ENCODE data around the gene KLHL26.
A peak's percentile ranks its signal among the peaks of the same experiment; 100 is the strongest.

KLHL26 gene

DNA sequence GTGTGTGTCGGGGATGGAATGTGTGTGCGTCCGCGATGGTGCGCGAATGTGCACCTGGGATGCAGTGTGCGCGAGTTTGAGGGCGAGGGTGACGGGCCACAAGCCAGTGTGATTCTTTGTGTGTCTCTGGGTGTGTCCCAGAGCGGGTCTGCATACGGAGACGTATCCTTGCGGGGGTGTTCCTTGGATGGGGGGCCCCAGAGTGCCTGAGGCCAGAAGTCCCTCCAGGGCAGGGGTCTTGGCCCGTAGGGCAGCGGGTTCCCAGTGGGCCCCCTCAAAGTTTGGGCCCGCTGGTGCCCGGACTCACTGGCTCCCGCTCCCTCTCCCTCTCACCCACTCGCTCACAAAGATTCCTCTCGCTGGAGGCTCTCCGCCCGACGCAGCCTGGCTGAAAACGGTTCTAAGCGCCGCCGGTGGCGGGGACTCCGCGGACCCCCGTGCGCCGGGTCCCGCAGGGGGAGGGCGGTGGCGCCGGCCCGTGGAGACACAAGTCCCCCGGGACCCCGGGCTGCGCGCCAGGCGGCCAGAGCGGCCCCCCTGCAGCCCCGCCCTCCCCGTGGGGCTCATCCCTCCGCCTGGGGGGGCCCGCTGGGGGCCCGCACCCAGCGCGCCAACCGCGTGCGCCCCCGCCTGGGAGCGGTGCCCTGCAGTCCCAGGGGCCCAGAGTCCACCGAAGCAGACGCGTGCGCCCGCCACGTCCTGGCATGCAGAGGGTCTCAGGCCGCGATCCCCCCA lies 31.1 kb upstream of the KLHL26 start:
- Histone ChIP-seq H3K27ac (ENCODE audit: extremely low read depth, low read depth, low read length) (no peak overlapping the region), H3K36me3 (ENCODE audit: control insufficient read depth in 2 of 2, insufficient read depth in 1 of 2, low read length in 2 of 2) (no peaks in the 10 kb centered on the region), H3K9me3 (ENCODE audit: control insufficient read depth, insufficient read depth, low read depth, low read length) (no peaks in the 10 kb centered on the region), H3K4me3 (ENCODE audit: low read depth, low read length) (peak overlapping the region; percentile 12), H3K4me1 (ENCODE audit: control insufficient read depth, insufficient read depth, low read length) (no peaks in the 10 kb centered on the region; the same call in 1 of the 2 replicates)
- CTCF ChIA-PET = interaction anchor here (1.1 kb wide), 1 partner anchor 72 kb away, joined by 6 read pairs; no protein-coding TSS in a partner anchor
- TF ChIP-seq YY2 (tag by site-specific recombination; IDR thresholded peaks at IDR 0.05) = no peak
- TF ChIP-seq, protein P1, sequence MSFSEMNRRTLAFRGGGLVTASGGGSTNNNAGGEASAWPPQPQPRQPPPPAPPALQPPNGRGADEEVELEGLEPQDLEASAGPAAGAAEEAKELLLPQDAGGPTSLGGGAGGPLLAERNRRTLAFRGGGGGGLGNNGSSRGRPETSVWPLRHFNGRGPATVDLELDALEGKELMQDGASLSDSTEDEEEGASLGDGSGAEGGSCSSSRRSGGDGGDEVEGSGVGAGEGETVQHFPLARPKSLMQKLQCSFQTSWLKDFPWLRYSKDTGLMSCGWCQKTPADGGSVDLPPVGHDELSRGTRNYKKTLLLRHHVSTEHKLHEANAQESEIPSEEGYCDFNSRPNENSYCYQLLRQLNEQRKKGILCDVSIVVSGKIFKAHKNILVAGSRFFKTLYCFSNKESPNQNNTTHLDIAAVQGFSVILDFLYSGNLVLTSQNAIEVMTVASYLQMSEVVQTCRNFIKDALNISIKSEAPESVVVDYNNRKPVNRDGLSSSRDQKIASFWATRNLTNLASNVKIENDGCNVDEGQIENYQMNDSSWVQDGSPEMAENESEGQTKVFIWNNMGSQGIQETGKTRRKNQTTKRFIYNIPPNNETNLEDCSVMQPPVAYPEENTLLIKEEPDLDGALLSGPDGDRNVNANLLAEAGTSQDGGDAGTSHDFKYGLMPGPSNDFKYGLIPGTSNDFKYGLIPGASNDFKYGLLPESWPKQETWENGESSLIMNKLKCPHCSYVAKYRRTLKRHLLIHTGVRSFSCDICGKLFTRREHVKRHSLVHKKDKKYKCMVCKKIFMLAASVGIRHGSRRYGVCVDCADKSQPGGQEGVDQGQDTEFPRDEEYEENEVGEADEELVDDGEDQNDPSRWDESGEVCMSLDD (tag by site-specific recombination; IDR thresholded peaks at IDR 0.05) = 0 out of 2 replicates have a peak, but pooled peaks have one; percentile 24
- peak; percentile 79 for TF ChIP-seq ZNF600 (tag by site-specific recombination; IDR thresholded peaks at IDR 0.05)
- TF ChIP-seq, protein P2, sequence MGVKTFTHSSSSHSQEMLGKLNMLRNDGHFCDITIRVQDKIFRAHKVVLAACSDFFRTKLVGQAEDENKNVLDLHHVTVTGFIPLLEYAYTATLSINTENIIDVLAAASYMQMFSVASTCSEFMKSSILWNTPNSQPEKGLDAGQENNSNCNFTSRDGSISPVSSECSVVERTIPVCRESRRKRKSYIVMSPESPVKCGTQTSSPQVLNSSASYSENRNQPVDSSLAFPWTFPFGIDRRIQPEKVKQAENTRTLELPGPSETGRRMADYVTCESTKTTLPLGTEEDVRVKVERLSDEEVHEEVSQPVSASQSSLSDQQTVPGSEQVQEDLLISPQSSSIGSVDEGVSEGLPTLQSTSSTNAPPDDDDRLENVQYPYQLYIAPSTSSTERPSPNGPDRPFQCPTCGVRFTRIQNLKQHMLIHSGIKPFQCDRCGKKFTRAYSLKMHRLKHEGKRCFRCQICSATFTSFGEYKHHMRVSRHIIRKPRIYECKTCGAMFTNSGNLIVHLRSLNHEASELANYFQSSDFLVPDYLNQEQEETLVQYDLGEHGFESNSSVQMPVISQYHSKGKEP (tag by site-specific recombination; IDR thresholded peaks at IDR 0.05) = no peak
- no peak for TF ChIP-seq ZNF530 (tag by site-specific recombination; IDR thresholded peaks at IDR 0.05; ENCODE audit: low read depth)
- TF ChIP-seq ZNF624 (tag by site-specific recombination; IDR thresholded peaks at IDR 0.05) = no peak
- TF ChIP-seq, protein P3, sequence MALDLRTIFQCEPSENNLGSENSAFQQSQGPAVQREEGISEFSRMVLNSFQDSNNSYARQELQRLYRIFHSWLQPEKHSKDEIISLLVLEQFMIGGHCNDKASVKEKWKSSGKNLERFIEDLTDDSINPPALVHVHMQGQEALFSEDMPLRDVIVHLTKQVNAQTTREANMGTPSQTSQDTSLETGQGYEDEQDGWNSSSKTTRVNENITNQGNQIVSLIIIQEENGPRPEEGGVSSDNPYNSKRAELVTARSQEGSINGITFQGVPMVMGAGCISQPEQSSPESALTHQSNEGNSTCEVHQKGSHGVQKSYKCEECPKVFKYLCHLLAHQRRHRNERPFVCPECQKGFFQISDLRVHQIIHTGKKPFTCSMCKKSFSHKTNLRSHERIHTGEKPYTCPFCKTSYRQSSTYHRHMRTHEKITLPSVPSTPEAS (tag by site-specific recombination; IDR thresholded peaks at IDR 0.05) = peak; percentile 64; the same call in 1 of the 2 replicates
- TF ChIP-seq, protein P4, sequence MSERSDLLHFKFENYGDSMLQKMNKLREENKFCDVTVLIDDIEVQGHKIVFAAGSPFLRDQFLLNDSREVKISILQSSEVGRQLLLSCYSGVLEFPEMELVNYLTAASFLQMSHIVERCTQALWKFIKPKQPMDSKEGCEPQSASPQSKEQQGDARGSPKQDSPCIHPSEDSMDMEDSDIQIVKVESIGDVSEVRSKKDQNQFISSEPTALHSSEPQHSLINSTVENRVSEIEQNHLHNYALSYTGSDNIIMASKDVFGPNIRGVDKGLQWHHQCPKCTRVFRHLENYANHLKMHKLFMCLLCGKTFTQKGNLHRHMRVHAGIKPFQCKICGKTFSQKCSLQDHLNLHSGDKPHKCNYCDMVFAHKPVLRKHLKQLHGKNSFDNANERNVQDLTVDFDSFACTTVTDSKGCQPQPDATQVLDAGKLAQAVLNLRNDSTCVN (tag by site-specific recombination; optimal IDR thresholded peaks at IDR 0.05) = no peak
- TF ChIP-seq, protein P5, sequence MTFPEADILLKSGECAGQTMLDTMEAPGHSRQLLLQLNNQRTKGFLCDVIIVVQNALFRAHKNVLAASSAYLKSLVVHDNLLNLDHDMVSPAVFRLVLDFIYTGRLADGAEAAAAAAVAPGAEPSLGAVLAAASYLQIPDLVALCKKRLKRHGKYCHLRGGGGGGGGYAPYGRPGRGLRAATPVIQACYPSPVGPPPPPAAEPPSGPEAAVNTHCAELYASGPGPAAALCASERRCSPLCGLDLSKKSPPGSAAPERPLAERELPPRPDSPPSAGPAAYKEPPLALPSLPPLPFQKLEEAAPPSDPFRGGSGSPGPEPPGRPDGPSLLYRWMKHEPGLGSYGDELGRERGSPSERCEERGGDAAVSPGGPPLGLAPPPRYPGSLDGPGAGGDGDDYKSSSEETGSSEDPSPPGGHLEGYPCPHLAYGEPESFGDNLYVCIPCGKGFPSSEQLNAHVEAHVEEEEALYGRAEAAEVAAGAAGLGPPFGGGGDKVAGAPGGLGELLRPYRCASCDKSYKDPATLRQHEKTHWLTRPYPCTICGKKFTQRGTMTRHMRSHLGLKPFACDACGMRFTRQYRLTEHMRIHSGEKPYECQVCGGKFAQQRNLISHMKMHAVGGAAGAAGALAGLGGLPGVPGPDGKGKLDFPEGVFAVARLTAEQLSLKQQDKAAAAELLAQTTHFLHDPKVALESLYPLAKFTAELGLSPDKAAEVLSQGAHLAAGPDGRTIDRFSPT (tag by site-specific recombination; IDR thresholded peaks at IDR 0.05) = peak; percentile 4; the same call in 1 of the 2 replicates
- TF ChIP-seq ZNF473 (tag by site-specific recombination; IDR thresholded peaks at IDR 0.05) = no peak
- TF ChIP-seq ZNF2 (tag by site-specific recombination; IDR thresholded peaks at IDR 0.05) = 0 out of 2 replicates have a peak, but pooled peaks have one; percentile 41
- TF ChIP-seq ZNF776 (tag by site-specific recombination; IDR thresholded peaks at IDR 0.05; ENCODE audit: borderline replicate concordance) = no peak
- POLR2A ChIA-PET = interaction anchor here (1.1 kb wide), 1 partner anchor 17 kb away, joined by 8 read pairs; no protein-coding TSS in a partner anchor

All from HEK293 (cell line).